Effector memory CD4-positive, alpha-beta T cell (primary cell): ENCODE measurements around the gene CFAP99.

Experiments
- DNase-seq, 3 donors: peaks; one replicate each; pipeline ENCODE4 v3.0.0-alpha.2; 2020
- H3K27ac ChIP-seq: 2 replicates; pipeline ENCODE4 v1.7.0; 2013; ENCODE audit warnings: mild to moderate bottlenecking, low read length, moderate library complexity; ENCODE audit not compliant: insufficient read depth, poor library complexity, severe bottlenecking
- H3K27me3 ChIP-seq: replicated peaks from 2 replicates; pipeline ENCODE4 v1.7.0; 2013; ENCODE audit warnings: mild to moderate bottlenecking, low read length; ENCODE audit not compliant: insufficient read depth, control insufficient read depth, poor library complexity, severe bottlenecking
- H3K36me3 ChIP-seq: 2 replicates; pipeline ENCODE4 v1.7.0; 2013; ENCODE audit warnings: mild to moderate bottlenecking, low read length, moderate library complexity; ENCODE audit not compliant: control insufficient read depth, insufficient read depth
- H3K4me1 ChIP-seq: 2 replicates; pipeline ENCODE4 v1.7.0; 2013; ENCODE audit warnings: low read length, mild to moderate bottlenecking; ENCODE audit not compliant: control insufficient read depth, insufficient read depth, poor library complexity, severe bottlenecking
- H3K4me3 ChIP-seq: 2 replicates; pipeline ENCODE4 v1.7.0; 2013; ENCODE audit warnings: low read length, low read depth, mild to moderate bottlenecking; ENCODE audit not compliant: insufficient read depth, poor library complexity, severe bottlenecking
- H3K9me3 ChIP-seq: 2 replicates; pipeline ENCODE4 v1.7.0; 2013; ENCODE audit warnings: mild to moderate bottlenecking, low read length, moderate library complexity; ENCODE audit not compliant: control insufficient read depth

CFAP99 gene

DNA sequence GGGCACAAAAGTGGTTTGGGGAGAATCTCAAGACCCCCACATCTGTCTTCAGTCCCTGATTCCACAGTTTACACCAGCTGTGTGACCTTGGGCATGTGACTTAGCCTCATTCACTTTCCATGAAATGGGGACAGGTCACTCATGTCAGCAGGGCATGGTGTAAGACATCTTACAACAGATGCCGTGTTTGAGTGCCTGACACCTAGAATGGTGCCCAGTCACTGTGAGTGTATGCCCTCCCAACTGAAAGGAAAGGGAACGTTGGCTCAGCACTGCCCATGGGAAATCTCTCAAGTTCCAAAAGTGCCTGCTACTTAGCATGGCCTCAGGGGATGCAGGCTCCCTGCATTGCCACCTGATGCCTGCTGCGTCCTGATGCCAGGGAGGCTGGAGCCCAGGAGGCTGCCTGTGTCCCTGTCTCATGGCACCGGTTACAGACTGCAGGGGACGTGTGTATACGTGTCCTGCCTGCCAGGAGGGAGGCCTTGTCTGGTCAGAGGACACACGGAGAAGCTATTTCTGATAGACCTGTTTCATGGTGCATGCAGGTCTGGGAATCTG is 82.4 kb downstream of the CFAP99 start:
- Histone ChIP-seq H3K36me3 (peaks cover 63% of the 10 kb centered on the region), H3K4me1 (no peaks in the 10 kb centered on the region), H3K27ac (no peak overlapping the region), H3K9me3 (no peaks in the 10 kb centered on the region), H3K27me3 (no peaks in the 10 kb centered on the region), H3K4me3 (no peak overlapping the region)
- no peak for DNase-seq

- H3K36me3 ChIP-seq, result peaks cover 46% of the 10 kb centered on the region
Observed at GRCh38 chr4:2503809-2504208, 85.1 kb downstream of the CFAP99 start.

GRCh38 chr4:2507259-2507658 is 88.5 kb downstream of the CFAP99 start:
- Histone ChIP-seq H3K36me3 (peaks cover 38% of the 10 kb centered on the region), H3K4me1 (no peaks in the 10 kb centered on the region), H3K4me3 (no peak overlapping the region), H3K27me3 (no peaks in the 10 kb centered on the region), H3K27ac (no peak overlapping the region), H3K9me3 (no peaks in the 10 kb centered on the region)
- no peak for DNase-seq

More at GRCh38 chr4:2503809-2504208, 85.1 kb downstream of the CFAP99 start:
- Histone ChIP-seq H3K9me3 (no peaks in the 10 kb centered on the region), H3K4me3 (no peak overlapping the region), H3K4me1 (no peaks in the 10 kb centered on the region), H3K27ac (no peak overlapping the region), H3K27me3 (no peaks in the 10 kb centered on the region)
- no peak for DNase-seq

- Histone ChIP-seq H3K27ac (no peak overlapping the region), H3K4me1 (no peaks in the 10 kb centered on the region), H3K36me3 (peaks cover 42% of the 10 kb centered on the region), H3K9me3 (no peaks in the 10 kb centered on the region), H3K4me3 (no peak overlapping the region), H3K27me3 (no peaks in the 10 kb centered on the region)
- DNase-seq, result no peak
Observed at GRCh38 chr4:2507855-2508254, 89.1 kb downstream of the CFAP99 start.

DNA sequence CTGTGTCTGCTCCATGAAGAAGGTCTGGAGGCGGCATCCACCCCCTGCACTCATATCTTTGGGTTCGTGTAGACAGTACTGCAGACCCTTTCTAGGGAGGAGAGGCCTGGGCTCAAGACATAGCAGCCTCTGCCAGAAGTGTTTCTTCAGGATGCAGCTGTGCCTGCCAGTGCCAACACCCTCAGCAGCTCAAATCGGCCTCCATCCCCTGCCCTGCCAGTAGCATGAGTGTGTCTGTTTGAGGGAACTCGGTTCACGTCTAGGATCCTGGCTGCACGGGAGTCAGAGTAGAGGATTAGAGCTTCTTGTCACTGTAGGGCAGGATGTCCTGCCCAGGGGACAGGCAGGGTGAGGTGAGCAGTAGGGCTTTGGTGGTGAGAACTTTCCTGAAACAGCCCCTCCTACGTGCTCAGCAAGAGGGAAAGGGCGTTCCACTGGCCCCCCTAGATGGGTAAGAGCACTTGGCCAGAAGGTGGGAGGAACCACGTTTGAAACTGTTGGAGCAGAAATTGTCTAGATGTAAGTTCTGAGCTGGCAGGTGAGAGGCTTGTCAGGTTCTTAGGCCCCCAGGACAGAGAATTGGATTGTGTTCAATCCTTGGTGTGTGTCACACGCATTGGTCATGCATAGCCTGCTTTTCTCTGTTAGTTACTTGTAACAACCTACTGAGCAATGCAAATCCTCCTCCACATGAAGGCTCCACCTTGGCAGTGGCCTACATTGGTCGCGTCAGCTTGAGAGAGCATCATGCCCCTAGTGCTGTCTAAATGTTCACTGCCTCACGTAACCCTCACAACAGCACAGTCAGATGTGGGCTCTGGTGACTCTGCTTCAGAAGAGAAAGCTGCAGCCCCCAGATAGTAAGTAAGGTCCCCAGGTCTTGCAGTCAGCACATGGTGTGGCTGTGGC is 91.8 kb downstream of the CFAP99 start:
- Histone ChIP-seq H3K4me1 (no peaks in the 10 kb centered on the region), H3K36me3 (peaks cover 64% of the 10 kb centered on the region), H3K9me3 (no peaks in the 10 kb centered on the region), H3K4me3 (no peak overlapping the region), H3K27ac (no peak overlapping the region), H3K27me3 (no peaks in the 10 kb centered on the region)
- DNase-seq, result no peak

GRCh38 chr4:2511645-2512131 is 92.9 kb downstream of the CFAP99 start:
- DNase-seq, result no peak
- no peak overlapping the region for H3K27ac ChIP-seq
- H3K36me3 ChIP-seq, result peaks cover 69% of the 10 kb centered on the region
- no peaks in the 10 kb centered on the region for H3K9me3 ChIP-seq
- no peaks in the 10 kb centered on the region for H3K27me3 ChIP-seq
- no peak overlapping the region for H3K4me3 ChIP-seq
- no peaks in the 10 kb centered on the region for H3K4me1 ChIP-seq
